Endometrial microvascular endothelial cells (primary cell): ENCODE data around the gene TRIM64. TPM values are rescaled to one million over a fixed set of nuclear protein-coding genes. Genes with fewer than 3 reads are reported as not detected.
"Not testable (repeated sequence)": the region's sequence is repeated elsewhere in the genome, so short reads cannot be mapped to it uniquely, and the experiment has no call there.

Experiments
- in situ Hi-C: cut with HindIII; loops from 2 replicates; pipeline ENCODE4 v1.10.0; 2017; ENCODE audit warnings: low sequenced_read_pairs, low pct_unique_long_range_greater_than_20kb; ENCODE audit errors: inconsistent ontology term
- total RNA-seq: library from RNA; depleted of rRNA; stranded (reverse); fragments of >200 nt; gene quantifications from one replicate; pipeline ENCODE4 v1.2.3, GENCODE V29; 2015; ENCODE audit errors: inconsistent ontology term

TRIM64 gene, protein sequence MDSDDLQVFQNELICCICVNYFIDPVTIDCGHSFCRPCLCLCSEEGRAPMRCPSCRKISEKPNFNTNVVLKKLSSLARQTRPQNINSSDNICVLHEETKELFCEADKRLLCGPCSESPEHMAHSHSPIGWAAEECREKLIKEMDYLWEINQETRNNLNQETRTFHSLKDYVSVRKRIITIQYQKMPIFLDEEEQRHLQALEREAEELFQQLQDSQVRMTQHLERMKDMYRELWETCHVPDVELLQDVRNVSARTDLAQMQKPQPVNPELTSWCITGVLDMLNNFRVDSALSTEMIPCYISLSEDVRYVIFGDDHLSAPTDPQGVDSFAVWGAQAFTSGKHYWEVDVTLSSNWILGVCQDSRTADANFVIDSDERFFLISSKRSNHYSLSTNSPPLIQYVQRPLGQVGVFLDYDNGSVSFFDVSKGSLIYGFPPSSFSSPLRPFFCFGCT
- not detected for total RNA-seq

DNA sequence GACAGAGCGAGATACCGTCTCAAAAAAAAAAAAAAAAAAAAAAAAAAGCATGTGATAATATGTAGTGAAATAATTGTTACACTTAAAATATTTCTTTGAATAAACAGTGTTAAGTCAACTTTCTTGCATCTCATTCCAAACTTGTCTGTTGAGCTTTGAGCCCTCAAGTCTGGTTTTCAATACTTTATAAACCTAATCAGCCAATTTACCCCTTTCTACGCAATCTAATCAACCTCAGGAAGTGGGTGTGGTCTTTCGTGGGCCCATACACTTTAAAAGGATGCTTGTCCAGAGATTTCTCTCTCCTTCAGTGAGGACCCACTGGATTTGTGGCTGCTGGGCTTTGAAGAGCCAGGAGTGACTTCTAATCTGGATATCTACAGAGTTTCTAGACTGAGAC lies at the start of gene TRIM64:
TRIM64 (plus strand) TSS at position 301 of the 400 bp plus-strand sequence. CDS start 2,467 bp downstream, outside the sequence.
- in situ Hi-C loops, result not testable (repeated sequence)

DNA sequence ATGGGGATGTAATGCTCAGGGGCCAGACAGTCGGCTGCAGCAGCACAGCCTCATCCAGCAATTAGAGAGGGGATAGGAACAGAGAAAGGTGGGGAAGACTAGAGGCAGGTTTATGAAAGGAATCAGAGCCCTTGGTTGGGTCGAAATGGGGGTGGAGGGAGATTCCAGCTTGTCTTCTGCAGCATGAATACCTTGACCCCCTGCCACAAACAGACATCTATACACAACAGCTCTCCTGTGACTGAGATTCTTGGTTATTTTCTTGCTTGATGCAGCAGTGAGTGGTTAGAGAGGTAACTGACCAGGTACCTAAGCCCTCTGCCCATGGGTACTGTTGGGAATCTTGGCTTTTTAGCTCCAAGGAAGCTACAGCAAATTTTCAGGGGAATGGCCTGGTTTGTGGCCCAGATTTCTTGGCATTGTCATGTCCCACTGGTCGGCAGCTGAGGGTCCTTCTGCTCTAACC lies 43.6 kb upstream of the TRIM64 start, which contains the start of gene TRIM49D1:
TRIM49D1 (minus strand) TSS at position 51 of the 466 bp plus-strand sequence. CDS start 4,535 bp downstream, outside the sequence.
- in situ Hi-C loops, result no loop called here

DNA sequence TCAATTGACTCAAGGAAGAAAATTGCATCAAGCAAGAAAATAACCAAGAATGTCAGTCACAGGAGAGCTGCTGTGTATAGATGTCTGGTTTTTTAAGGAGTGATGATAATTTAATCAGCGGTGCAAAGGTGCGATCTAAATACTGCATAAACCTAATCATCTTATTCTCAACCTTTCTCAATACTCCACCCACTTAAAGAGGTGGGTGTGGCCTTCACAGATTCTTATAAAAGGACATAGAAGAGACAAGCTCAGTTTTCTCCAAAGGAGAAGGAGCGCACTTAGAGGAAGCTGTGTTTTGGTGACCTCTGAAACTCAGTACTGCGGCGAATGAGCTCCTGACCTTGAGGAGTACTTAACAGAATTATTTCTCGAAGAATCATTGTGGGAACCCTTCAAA lies 42.1 kb upstream of the TRIM64 start, which contains the start of gene TRIM49D2:
TRIM49D2 (plus strand) TSS at position 301 of the 400 bp plus-strand sequence. CDS start 2,698 bp downstream, outside the sequence.
- in situ Hi-C loops, result not testable (repeated sequence)

DNA sequence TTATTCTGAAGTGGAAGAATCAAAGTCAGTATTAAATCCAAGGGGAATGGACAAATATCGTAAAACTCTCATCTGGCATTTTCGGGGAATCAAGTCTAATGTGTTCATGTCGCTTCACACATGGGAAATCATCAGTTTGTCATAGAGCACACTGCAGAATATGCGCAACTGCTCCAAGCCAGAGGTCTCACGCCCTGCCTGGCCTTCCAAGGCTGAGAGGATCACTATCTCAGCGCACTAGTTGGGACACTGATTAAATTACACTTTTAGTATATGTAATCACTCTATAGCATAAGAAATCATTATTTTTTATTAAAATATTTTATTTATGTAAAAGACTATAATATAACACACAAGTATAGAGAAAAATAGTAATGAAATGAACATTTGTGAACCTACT lies 5.0 kb upstream of the TRIM64 start:
- in situ Hi-C loops, result not testable (repeated sequence)

Other genes starting within 250 kb of the TRIM64 start
- gene TRIM49, start 157.5 kb upstream of the TRIM64 start, total RNA-seq, result not detected
- gene TRIM64B, start 87.5 kb upstream of the TRIM64 start, total RNA-seq, result not detected
- gene TRIM49D1, start 43.8 kb upstream of the TRIM64 start, total RNA-seq, result not detected
- not detected for gene TRIM49D2, start 42.0 kb upstream of the TRIM64 start, total RNA-seq
- gene TRIM49C, start 65.1 kb downstream of the TRIM64 start, total RNA-seq, result not detected
- not detected for gene UBTFL1, start 119.9 kb downstream of the TRIM64 start, total RNA-seq
- gene NAALAD2, start 168.6 kb downstream of the TRIM64 start, total RNA-seq, result not detected